ENCODE measurements around the gene LAD1. TPM values are rescaled to one million over a fixed set of nuclear protein-coding genes. Genes with fewer than 3 reads are reported as not detected.

The LAD1 gene
- total and polyA plus RNA-seq, 2 of the 13 experiments (the other 11 are each of a cell fraction or from before 2014, with no cell fraction given), result 10.8 to 65.6 TPM

DNA sequence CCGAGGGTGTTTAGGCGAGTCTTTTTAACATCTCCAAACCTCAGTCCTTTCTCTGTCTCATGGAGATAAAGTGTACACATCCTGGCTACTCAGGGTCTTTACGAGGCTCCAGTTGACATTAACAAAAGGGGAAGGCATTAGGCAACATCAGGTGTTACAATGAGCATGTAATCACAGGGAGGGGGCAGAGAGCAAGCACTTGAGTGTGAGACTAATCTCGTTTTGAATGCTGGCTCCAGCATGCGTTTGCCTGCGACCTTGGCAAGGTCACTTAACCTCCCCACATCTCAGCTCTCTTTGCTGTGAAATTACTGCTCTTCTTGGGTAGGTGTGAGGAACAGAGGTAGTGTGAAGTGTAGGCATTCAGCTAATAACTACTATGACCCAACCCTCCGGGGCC is 24.8 kb downstream of the LAD1 start (continued):
- TF ChIP-seq, protein P1, sequence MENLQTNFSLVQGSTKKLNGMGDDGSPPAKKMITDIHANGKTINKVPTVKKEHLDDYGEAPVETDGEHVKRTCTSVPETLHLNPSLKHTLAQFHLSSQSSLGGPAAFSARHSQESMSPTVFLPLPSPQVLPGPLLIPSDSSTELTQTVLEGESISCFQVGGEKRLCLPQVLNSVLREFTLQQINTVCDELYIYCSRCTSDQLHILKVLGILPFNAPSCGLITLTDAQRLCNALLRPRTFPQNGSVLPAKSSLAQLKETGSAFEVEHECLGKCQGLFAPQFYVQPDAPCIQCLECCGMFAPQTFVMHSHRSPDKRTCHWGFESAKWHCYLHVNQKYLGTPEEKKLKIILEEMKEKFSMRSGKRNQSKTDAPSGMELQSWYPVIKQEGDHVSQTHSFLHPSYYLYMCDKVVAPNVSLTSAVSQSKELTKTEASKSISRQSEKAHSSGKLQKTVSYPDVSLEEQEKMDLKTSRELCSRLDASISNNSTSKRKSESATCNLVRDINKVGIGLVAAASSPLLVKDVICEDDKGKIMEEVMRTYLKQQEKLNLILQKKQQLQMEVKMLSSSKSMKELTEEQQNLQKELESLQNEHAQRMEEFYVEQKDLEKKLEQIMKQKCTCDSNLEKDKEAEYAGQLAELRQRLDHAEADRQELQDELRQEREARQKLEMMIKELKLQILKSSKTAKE (CRISPR knock-in tag; IDR thresholded peaks at IDR 0.05; ENCODE audit: borderline replicate concordance), result no peak
- TF ChIP-seq TSC22D2 (CRISPR knock-in tag; IDR thresholded peaks at IDR 0.05; ENCODE audit: borderline replicate concordance), result no peak
- no peak for TF ChIP-seq SOX5 (CRISPR knock-in tag; IDR thresholded peaks at IDR 0.05; ENCODE audit: borderline replicate concordance)
- no peak for TF ChIP-seq THYN1 (CRISPR knock-in tag; IDR thresholded peaks at IDR 0.05; ENCODE audit: borderline replicate concordance, low read depth)
- no peak for TF ChIP-seq SMAD9 (CRISPR knock-in tag; IDR thresholded peaks at IDR 0.05)
- TF ChIP-seq RARG (CRISPR knock-in tag; IDR thresholded peaks at IDR 0.05; ENCODE audit: low read depth), result no peak
- no peak for TF ChIP-seq NFIB (CRISPR knock-in tag; IDR thresholded peaks at IDR 0.05; ENCODE audit: borderline replicate concordance)
- TF ChIP-seq, protein P2, sequence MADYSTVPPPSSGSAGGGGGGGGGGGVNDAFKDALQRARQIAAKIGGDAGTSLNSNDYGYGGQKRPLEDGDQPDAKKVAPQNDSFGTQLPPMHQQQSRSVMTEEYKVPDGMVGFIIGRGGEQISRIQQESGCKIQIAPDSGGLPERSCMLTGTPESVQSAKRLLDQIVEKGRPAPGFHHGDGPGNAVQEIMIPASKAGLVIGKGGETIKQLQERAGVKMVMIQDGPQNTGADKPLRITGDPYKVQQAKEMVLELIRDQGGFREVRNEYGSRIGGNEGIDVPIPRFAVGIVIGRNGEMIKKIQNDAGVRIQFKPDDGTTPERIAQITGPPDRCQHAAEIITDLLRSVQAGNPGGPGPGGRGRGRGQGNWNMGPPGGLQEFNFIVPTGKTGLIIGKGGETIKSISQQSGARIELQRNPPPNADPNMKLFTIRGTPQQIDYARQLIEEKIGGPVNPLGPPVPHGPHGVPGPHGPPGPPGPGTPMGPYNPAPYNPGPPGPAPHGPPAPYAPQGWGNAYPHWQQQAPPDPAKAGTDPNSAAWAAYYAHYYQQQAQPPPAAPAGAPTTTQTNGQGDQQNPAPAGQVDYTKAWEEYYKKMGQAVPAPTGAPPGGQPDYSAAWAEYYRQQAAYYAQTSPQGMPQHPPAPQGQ (CRISPR knock-in tag; IDR thresholded peaks at IDR 0.05; ENCODE audit: borderline replicate concordance), result no peak
- TF ChIP-seq ZC3H13 (CRISPR knock-in tag; IDR thresholded peaks at IDR 0.05), result no peak
- TF ChIP-seq SALL2 (CRISPR knock-in tag; IDR thresholded peaks at IDR 0.05), result no peak
- no peak for TF ChIP-seq ZNF138 (CRISPR knock-in tag; IDR thresholded peaks at IDR 0.05; ENCODE audit: low read depth)

All from HepG2 (cell line).